ENCODE data around the gene DNAJC16. TPM values are rescaled to one million over a fixed set of nuclear protein-coding genes. Genes with fewer than 3 reads are reported as not detected.

DNAJC16 gene
- total and polyA plus RNA-seq, 2 of the 13 experiments (the other 11 are each of a cell fraction or from before 2014, with no cell fraction given): 11.4 to 15.4 TPM

- TF ChIP-seq, protein P1, sequence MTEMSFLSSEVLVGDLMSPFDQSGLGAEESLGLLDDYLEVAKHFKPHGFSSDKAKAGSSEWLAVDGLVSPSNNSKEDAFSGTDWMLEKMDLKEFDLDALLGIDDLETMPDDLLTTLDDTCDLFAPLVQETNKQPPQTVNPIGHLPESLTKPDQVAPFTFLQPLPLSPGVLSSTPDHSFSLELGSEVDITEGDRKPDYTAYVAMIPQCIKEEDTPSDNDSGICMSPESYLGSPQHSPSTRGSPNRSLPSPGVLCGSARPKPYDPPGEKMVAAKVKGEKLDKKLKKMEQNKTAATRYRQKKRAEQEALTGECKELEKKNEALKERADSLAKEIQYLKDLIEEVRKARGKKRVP (CRISPR knock-in tag; IDR thresholded peaks at IDR 0.05): 0 out of 4 replicates have a peak, but pooled peaks of 1 of the 2 experiments have one; percentile 35
- TF ChIP-seq ZNF552 (CRISPR knock-in tag; IDR thresholded peaks at IDR 0.05; ENCODE audit: borderline replicate concordance): no peak
- TF ChIP-seq, protein P2, sequence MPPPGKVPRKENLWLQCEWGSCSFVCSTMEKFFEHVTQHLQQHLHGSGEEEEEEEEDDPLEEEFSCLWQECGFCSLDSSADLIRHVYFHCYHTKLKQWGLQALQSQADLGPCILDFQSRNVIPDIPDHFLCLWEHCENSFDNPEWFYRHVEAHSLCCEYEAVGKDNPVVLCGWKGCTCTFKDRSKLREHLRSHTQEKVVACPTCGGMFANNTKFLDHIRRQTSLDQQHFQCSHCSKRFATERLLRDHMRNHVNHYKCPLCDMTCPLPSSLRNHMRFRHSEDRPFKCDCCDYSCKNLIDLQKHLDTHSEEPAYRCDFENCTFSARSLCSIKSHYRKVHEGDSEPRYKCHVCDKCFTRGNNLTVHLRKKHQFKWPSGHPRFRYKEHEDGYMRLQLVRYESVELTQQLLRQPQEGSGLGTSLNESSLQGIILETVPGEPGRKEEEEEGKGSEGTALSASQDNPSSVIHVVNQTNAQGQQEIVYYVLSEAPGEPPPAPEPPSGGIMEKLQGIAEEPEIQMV (CRISPR knock-in tag; IDR thresholded peaks at IDR 0.05; ENCODE audit: low read depth): no peak
- no peak for TF ChIP-seq SNAPC5 (CRISPR knock-in tag; IDR thresholded peaks at IDR 0.05; ENCODE audit: borderline replicate concordance)
- TF ChIP-seq IKZF5 (CRISPR knock-in tag; IDR thresholded peaks at IDR 0.05): no peak
- TF ChIP-seq BRD4 (CRISPR knock-in tag; IDR thresholded peaks at IDR 0.05): no peak
- peak; percentile 77 for TF ChIP-seq HNRNPK (IDR thresholded peaks at IDR 0.05; ENCODE audit: low read depth, low read length, poor library complexity, severe bottlenecking)
- no peak for TF ChIP-seq ZNF232 (CRISPR knock-in tag; IDR thresholded peaks at IDR 0.05; ENCODE audit: borderline replicate concordance)
- TF ChIP-seq, protein P3, sequence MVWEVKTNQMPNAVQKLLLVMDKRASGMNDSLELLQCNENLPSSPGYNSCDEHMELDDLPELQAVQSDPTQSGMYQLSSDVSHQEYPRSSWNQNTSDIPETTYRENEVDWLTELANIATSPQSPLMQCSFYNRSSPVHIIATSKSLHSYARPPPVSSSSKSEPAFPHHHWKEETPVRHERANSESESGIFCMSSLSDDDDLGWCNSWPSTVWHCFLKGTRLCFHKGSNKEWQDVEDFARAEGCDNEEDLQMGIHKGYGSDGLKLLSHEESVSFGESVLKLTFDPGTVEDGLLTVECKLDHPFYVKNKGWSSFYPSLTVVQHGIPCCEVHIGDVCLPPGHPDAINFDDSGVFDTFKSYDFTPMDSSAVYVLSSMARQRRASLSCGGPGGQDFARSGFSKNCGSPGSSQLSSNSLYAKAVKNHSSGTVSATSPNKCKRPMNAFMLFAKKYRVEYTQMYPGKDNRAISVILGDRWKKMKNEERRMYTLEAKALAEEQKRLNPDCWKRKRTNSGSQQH (CRISPR knock-in tag; IDR thresholded peaks at IDR 0.05; ENCODE audit: low read depth): no peak
- TF ChIP-seq DR1 (CRISPR knock-in tag; IDR thresholded peaks at IDR 0.05): no peak
- no peak for TF ChIP-seq ZNF878 (CRISPR knock-in tag; IDR thresholded peaks at IDR 0.05)
- no peak for TF ChIP-seq ZSCAN20 (CRISPR knock-in tag; IDR thresholded peaks at IDR 0.05; ENCODE audit: borderline replicate concordance)
- no peak for TF ChIP-seq ZNF563 (CRISPR knock-in tag; IDR thresholded peaks at IDR 0.05)
- TF ChIP-seq, protein P4, sequence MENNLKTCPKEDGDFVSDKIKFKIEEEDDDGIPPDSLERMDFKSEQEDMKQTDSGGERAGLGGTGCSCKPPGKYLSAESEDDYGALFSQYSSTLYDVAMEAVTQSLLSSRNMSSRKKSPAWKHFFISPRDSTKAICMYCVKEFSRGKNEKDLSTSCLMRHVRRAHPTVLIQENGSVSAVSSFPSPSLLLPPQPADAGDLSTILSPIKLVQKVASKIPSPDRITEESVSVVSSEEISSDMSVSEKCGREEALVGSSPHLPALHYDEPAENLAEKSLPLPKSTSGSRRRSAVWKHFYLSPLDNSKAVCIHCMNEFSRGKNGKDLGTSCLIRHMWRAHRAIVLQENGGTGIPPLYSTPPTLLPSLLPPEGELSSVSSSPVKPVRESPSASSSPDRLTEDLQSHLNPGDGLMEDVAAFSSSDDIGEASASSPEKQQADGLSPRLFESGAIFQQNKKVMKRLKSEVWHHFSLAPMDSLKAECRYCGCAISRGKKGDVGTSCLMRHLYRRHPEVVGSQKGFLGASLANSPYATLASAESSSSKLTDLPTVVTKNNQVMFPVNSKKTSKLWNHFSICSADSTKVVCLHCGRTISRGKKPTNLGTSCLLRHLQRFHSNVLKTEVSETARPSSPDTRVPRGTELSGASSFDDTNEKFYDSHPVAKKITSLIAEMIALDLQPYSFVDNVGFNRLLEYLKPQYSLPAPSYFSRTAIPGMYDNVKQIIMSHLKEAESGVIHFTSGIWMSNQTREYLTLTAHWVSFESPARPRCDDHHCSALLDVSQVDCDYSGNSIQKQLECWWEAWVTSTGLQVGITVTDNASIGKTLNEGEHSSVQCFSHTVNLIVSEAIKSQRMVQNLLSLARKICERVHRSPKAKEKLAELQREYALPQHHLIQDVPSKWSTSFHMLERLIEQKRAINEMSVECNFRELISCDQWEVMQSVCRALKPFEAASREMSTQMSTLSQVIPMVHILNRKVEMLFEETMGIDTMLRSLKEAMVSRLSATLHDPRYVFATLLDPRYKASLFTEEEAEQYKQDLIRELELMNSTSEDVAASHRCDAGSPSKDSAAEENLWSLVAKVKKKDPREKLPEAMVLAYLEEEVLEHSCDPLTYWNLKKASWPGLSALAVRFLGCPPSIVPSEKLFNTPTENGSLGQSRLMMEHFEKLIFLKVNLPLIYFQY (CRISPR knock-in tag; IDR thresholded peaks at IDR 0.05; ENCODE audit: borderline replicate concordance): no peak
- TF ChIP-seq NFE2L1 (CRISPR knock-in tag; IDR thresholded peaks at IDR 0.05; ENCODE audit: borderline replicate concordance): no peak
- peak; percentile 45; the same call in 1 of the 2 replicates for TF ChIP-seq GATAD1 (CRISPR knock-in tag; IDR thresholded peaks at IDR 0.05)
- TF ChIP-seq ATM (IDR thresholded peaks at IDR 0.05; ENCODE audit: borderline replicate concordance): no peak
- TF ChIP-seq ZNF569 (CRISPR knock-in tag; IDR thresholded peaks at IDR 0.05; ENCODE audit: borderline replicate concordance): no peak
- no peak for TF ChIP-seq MIER2 (CRISPR knock-in tag; IDR thresholded peaks at IDR 0.05)
- no peak for TF ChIP-seq PPARG (CRISPR knock-in tag; conservative IDR thresholded peaks at IDR 0.05)
Measured at GRCh38 chr1:15524283-15525049, 2.2 kb upstream of the DNAJC16 start (continued).

All from HepG2 (cell line).